ENCODE data around the gene AOPEP. TPM values are rescaled to one million over a fixed set of nuclear protein-coding genes. Genes with fewer than 3 reads are reported as not detected.

Gene AOPEP
- total and polyA plus RNA-seq, 12 donors, result 110 to 250 (median 161) TPM

GRCh38 chr9:94859891-94860290 lies 133.4 kb downstream of the AOPEP start:
- DNase-seq (no peak), ATAC-seq (no peak)
- Histone ChIP-seq H3K9me3 (peaks cover 0 to 8% (median 0%) of the 10 kb centered on the region in 11 donors), H3K36me3 (no peaks in the 10 kb centered on the region), H3K4me3 (no peak overlapping the region), H3K27ac (no peak overlapping the region), H3K4me1 (peaks cover 0 to 37% (median 14%) of the 10 kb centered on the region in 9 donors), H3K27me3 (no peaks in the 10 kb centered on the region)
- TF ChIP-seq CTCF (IDR thresholded peaks at IDR 0.05), result no peak
- intact Hi-C loops (cut with DNase I), result loop anchor here in 1 of 10 donors (5.0 kb wide), 1 partner anchor 33 kb away; no protein-coding TSS in a partner anchor
- 97 to 99% methylated on average over 6 of the region's 6 CpGs for WGBS, 2 donors

- H3K36me3 ChIP-seq, result no peaks in the 10 kb centered on the region
- peaks cover 0 to 8% (median 0%) of the 10 kb centered on the region in 11 donors for H3K9me3 ChIP-seq
- H3K4me3 ChIP-seq, result no peak overlapping the region
- no peak for TF ChIP-seq CTCF (IDR thresholded peaks at IDR 0.05)
- H3K27me3 ChIP-seq, result no peaks in the 10 kb centered on the region
- intact Hi-C loops (cut with DNase I), result loop anchor here in 1 of 10 donors (5.0 kb wide), 1 partner anchor 34 kb away; no protein-coding TSS in a partner anchor
- DNase-seq (no peak), ATAC-seq (peak in 5 of 8 donors; percentile 8 to 43 (median 34))
- H3K4me1 ChIP-seq, result peaks cover 2 to 47% (median 24%) of the 10 kb centered on the region in 9 donors
- 86 to 89% methylated on average over 10 of the region's 10 CpGs for whole genome bisulfite sequencing, 2 donors
- peak overlapping the region in 2 of 10 donors; percentile 22 to 74 for H3K27ac ChIP-seq
Measured at GRCh38 chr9:94860678-94861588, 134.4 kb downstream of the AOPEP start.

- Histone ChIP-seq H3K4me3 (no peak overlapping the region), H3K9me3 (peaks cover 0 to 8% (median 0%) of the 10 kb centered on the region in 11 donors), H3K27me3 (no peaks in the 10 kb centered on the region), H3K4me1 (peaks cover 4 to 54% (median 32%) of the 10 kb centered on the region in 9 donors), H3K36me3 (no peaks in the 10 kb centered on the region), H3K27ac (peak overlapping the region in 2 of 10 donors; percentile 22 to 74)
- DNase-seq (no peak), ATAC-seq (no peak)
- no peak for TF ChIP-seq CTCF (IDR thresholded peaks at IDR 0.05)
- 90 to 96% methylated on average over 11 of the region's 11 CpGs for WGBS, 2 donors
- intact Hi-C loops (cut with DNase I), result loop anchor here in 1 of 10 donors (5.0 kb wide), 1 partner anchor 34 kb away; no protein-coding TSS in a partner anchor
Measured at GRCh38 chr9:94861589-94862272, 135.2 kb downstream of the AOPEP start.

GRCh38 chr9:94864196-94864595 lies 137.7 kb downstream of the AOPEP start:
- intact Hi-C loops (cut with DNase I), result loop anchor here in 2 of 10 donors (2.0 to 5.0 kb wide), 2 partner anchors 37 to 141 kb away; no protein-coding TSS in a partner anchor
- TF ChIP-seq CTCF (IDR thresholded peaks at IDR 0.05), result no peak
- WGBS, 2 donors, result 32 to 43% methylated on average over 3 of the region's 3 CpGs
- Histone ChIP-seq H3K4me1 (peaks cover 6 to 78% (median 55%) of the 10 kb centered on the region in 9 donors), H3K27ac (peak overlapping the region in 7 of 10 donors; percentile 28 to 97 (median 91)), H3K4me3 (peak overlapping the region in 2 of 10 donors; percentile 1 to 14), H3K27me3 (no peaks in the 10 kb centered on the region), H3K36me3 (no peaks in the 10 kb centered on the region), H3K9me3 (no peaks in the 10 kb centered on the region)
- DNase-seq (no peak), ATAC-seq (no peak)
